22Rv1 (cell line): ENCODE results near the gene MVK.

Source experiments
- CTCF ChIP-seq: fragments of 450-650 bp; IDR thresholded peaks from 2 replicates; pipeline ENCODE4 v1.5.1; 2017; ENCODE audit warnings: mild to moderate bottlenecking
- ZFX ChIP-seq: fragments of 450-650 bp; IDR thresholded peaks from 2 replicates; pipeline ENCODE4 v1.6.1; 2017; ENCODE audit warnings: antibody characterized with exemption, borderline replicate concordance

- TF ChIP-seq CTCF: no peak
- TF ChIP-seq ZFX: no peak
Measured at GRCh38 chr12:109527489-109528123, 46.0 kb upstream of the MVK start.
